Mesodermal cell (in vitro differentiated cells): ENCODE data around the gene ANO4.
"Not testable (repeated sequence)": the region's sequence is repeated elsewhere in the genome, so short reads cannot be mapped to it uniquely, and the experiment has no call there.

Source experiments
- H3K27ac ChIP-seq: 2 replicates; pipeline ENCODE4 v1.7.0; 2013; ENCODE audit warnings: mild to moderate bottlenecking, low read depth, low read length, moderate library complexity; ENCODE audit not compliant: severe bottlenecking
- H3K36me3 ChIP-seq: 2 replicates; pipeline ENCODE4 v1.7.1; 2013; ENCODE audit warnings: mild to moderate bottlenecking, low read length, moderate library complexity; ENCODE audit not compliant: control insufficient read depth, insufficient read depth
- H3K4me1 ChIP-seq: one replicate; pipeline ENCODE4 v1.7.1; 2013; ENCODE audit warnings: mild to moderate bottlenecking, low read length; ENCODE audit not compliant: insufficient read depth, control insufficient read depth, poor library complexity, severe bottlenecking
- H3K4me3 ChIP-seq: 2 replicates; pipeline ENCODE4 v1.7.0; 2013; ENCODE audit warnings: low read length, control low read depth, mild to moderate bottlenecking; ENCODE audit not compliant: insufficient read depth, poor library complexity, severe bottlenecking; ENCODE audit errors: extremely low read depth
- H3K9me3 ChIP-seq: 2 replicates; pipeline ENCODE4 v1.7.1; 2013; ENCODE audit warnings: mild to moderate bottlenecking, low read length, moderate library complexity; ENCODE audit not compliant: control insufficient read depth
- WGBS, 2 experiments: methylation state at CpG; one replicate each; pipeline ENCODE4 v1.1.5; 2013; ENCODE audit warnings: missing lambda C conversion rate in 2 of 2; ENCODE audit not compliant: insufficient coverage in 2 of 2; 5-methylcytosine and 5-hydroxymethylcytosine counted together

ANO4 gene

GRCh38 chr12:100904270-100904669 lies 109.7 kb downstream of the ANO4 start:
- Histone ChIP-seq H3K9me3 (no peaks in the 10 kb centered on the region), H3K36me3 (peaks cover 38% of the 10 kb centered on the region), H3K27ac (no peak overlapping the region), H3K4me3 (no peak overlapping the region), H3K4me1 (peaks cover 3% of the 10 kb centered on the region)
- WGBS, 2 experiments: 90 to 95% methylated on average over 2 of the region's 3 CpGs

- H3K4me3 ChIP-seq: no peak overlapping the region
- H3K36me3 ChIP-seq: peaks cover 18% of the 10 kb centered on the region
- WGBS, 2 experiments: 83% methylated on average over 1 of the region's 2 CpGs; no CpG with 5 or more reads in 1 of the 2 experiments
- H3K4me1 ChIP-seq: no peaks in the 10 kb centered on the region
- no peaks in the 10 kb centered on the region for H3K9me3 ChIP-seq
- no peak overlapping the region for H3K27ac ChIP-seq
Observed at GRCh38 chr12:100908501-100908900, 113.9 kb downstream of the ANO4 start.

- H3K27ac ChIP-seq: no peak overlapping the region
Observed at GRCh38 chr12:100913872-100914592, 119.5 kb downstream of the ANO4 start.

GRCh38 chr12:100919116-100919515 lies 124.5 kb downstream of the ANO4 start:
- no CpG with 5 or more reads among the region's 2 CpGs for WGBS, 2 experiments
- Histone ChIP-seq H3K9me3 (no peaks in the 10 kb centered on the region), H3K4me1 (no peaks in the 10 kb centered on the region), H3K36me3 (no peaks in the 10 kb centered on the region), H3K4me3 (no peak overlapping the region), H3K27ac (no peak overlapping the region)

More at GRCh38 chr12:100913872-100914592, 119.5 kb downstream of the ANO4 start:
- 83 to 96% methylated on average over 2 to 3 of the region's 4 CpGs for WGBS, 2 experiments
- no peaks in the 10 kb centered on the region for H3K9me3 ChIP-seq
- no peak overlapping the region for H3K4me3 ChIP-seq
- H3K36me3 ChIP-seq: no peaks in the 10 kb centered on the region
- no peaks in the 10 kb centered on the region for H3K4me1 ChIP-seq

GRCh38 chr12:100920493-100920892 lies 125.9 kb downstream of the ANO4 start:
- Histone ChIP-seq H3K36me3 (no peaks in the 10 kb centered on the region), H3K27ac (no peak overlapping the region), H3K9me3 (no peaks in the 10 kb centered on the region), H3K4me3 (no peak overlapping the region), H3K4me1 (no peaks in the 10 kb centered on the region)
- 67 to 90% methylated on average over 1 of the region's 4 CpGs for WGBS, 2 experiments

- no peaks in the 10 kb centered on the region for H3K36me3 ChIP-seq
- H3K9me3 ChIP-seq: no peaks in the 10 kb centered on the region
- H3K4me1 ChIP-seq: no peaks in the 10 kb centered on the region
- H3K4me3 ChIP-seq: no peak overlapping the region
- WGBS, 2 experiments: 0% methylated on average over 1 of the region's 1 CpG; no CpG with 5 or more reads in 1 of the 2 experiments
- H3K27ac ChIP-seq: no peak overlapping the region
Observed at GRCh38 chr12:100926669-100927248, 132.2 kb downstream of the ANO4 start.

- Histone ChIP-seq H3K4me1 (no peaks in the 10 kb centered on the region), H3K9me3 (no peaks in the 10 kb centered on the region), H3K27ac (no peak overlapping the region), H3K4me3 (no peak overlapping the region), H3K36me3 (peaks cover 3% of the 10 kb centered on the region)
- WGBS, 2 experiments: 83% methylated on average over 1 of the region's 4 CpGs; no CpG with 5 or more reads in 1 of the 2 experiments
Observed at GRCh38 chr12:100927826-100928225, 133.2 kb downstream of the ANO4 start.

- Histone ChIP-seq H3K4me3 (no peak overlapping the region), H3K9me3 (no peaks in the 10 kb centered on the region), H3K4me1 (peaks cover 9% of the 10 kb centered on the region), H3K27ac (no peak overlapping the region), H3K36me3 (peaks cover 5% of the 10 kb centered on the region)
- WGBS, 2 experiments: 80 to 100% methylated on average over 1 to 2 of the region's 2 CpGs
Observed at GRCh38 chr12:100932571-100932970, 138.0 kb downstream of the ANO4 start.

- not testable (repeated sequence) for H3K4me3 ChIP-seq, H3K9me3 ChIP-seq, H3K36me3 ChIP-seq, H3K27ac ChIP-seq, H3K4me1 ChIP-seq
- no CpG with 5 or more reads among the region's 1 CpG for WGBS, 2 experiments
Observed at GRCh38 chr12:100933531-100933930, 139.0 kb downstream of the ANO4 start.

GRCh38 chr12:100935929-100936328 lies 141.4 kb downstream of the ANO4 start:
- Histone ChIP-seq H3K36me3 (peaks cover 23% of the 10 kb centered on the region), H3K9me3 (no peaks in the 10 kb centered on the region), H3K4me3 (no peak overlapping the region), H3K4me1 (peaks cover 9% of the 10 kb centered on the region), H3K27ac (no peak overlapping the region)
- WGBS, 2 experiments: 89% methylated on average over 1 of the region's 1 CpG; no CpG with 5 or more reads in 1 of the 2 experiments

- peaks cover 23% of the 10 kb centered on the region for H3K36me3 ChIP-seq
- H3K27ac ChIP-seq: no peak overlapping the region
- 90 to 98% methylated on average over 4 of the region's 5 CpGs for WGBS, 2 experiments
- no peak overlapping the region for H3K4me3 ChIP-seq
- H3K9me3 ChIP-seq: no peaks in the 10 kb centered on the region
- peaks cover 9% of the 10 kb centered on the region for H3K4me1 ChIP-seq
Observed at GRCh38 chr12:100936661-100937060, 142.1 kb downstream of the ANO4 start.
